IMR-90 (cell line): Measurements from ENCODE around the gene ZSCAN4. TPM values are rescaled to one million over a fixed set of nuclear protein-coding genes. Genes with fewer than 3 reads are reported as not detected.

Experiments
- ATAC-seq: fragments of 200-7000 bp; cut with Tn5 transposase; 2 replicates; pipeline ENCODE4 v1.9.1; 2020; ENCODE audit warnings: low read depth, mild to moderate bottlenecking, moderate library complexity
- BruUV-seq: library from RNA; stranded (reverse); fragments of 400-500 nt; replicated peaks from 2 replicates; lab custom pipeline; 2021; lab: Mats Ljungman, UMichigan
- CTCF ChIA-PET: fragments of 300-600 bp; formaldehyde crosslinking; extraction: SDS; loops from one replicate; lab custom pipeline; 2021; ENCODE audit warnings: antibody characterized with exemption; lab: Yijun Ruan, JAX
- POLR2A ChIA-PET: fragments of 300-600 bp; sonication (Branson Sonifier 250); formaldehyde crosslinking; loops from one replicate; lab custom pipeline; 2022; ENCODE audit warnings: antibody characterized with exemption; ENCODE audit not compliant: unreplicated experiment; lab: Charles Lee
- DNase-seq: peaks from one replicate; pipeline ENCODE4 v3.0.0; 2013
- H2AFZ ChIP-seq: replicated peaks from 2 replicates; pipeline ENCODE3; 2013; ENCODE audit warnings: low read length, mild to moderate bottlenecking; ENCODE audit not compliant: poor library complexity
- H2AK5ac ChIP-seq: 2 replicates; pipeline ENCODE4 v1.6.1; 2013; ENCODE audit warnings: low read depth, low read length, inconsistent platforms
- H2AK9ac ChIP-seq: replicated peaks from 2 replicates; pipeline ENCODE3; 2013; ENCODE audit warnings: mild to moderate bottlenecking, low read depth, low read length, moderate library complexity; ENCODE audit not compliant: poor library complexity
- H2BK120ac ChIP-seq: 2 replicates; pipeline ENCODE4 v1.6.1; 2013; ENCODE audit warnings: low read depth, low read length, inconsistent platforms
- H2BK15ac ChIP-seq: 3 replicates; pipeline ENCODE4 v1.6.1; 2013; ENCODE audit warnings: low read depth, low read length, inconsistent platforms
- H2BK20ac ChIP-seq: 2 replicates; pipeline ENCODE4 v1.6.1; 2013; ENCODE audit warnings: low read depth, mild to moderate bottlenecking, inconsistent platforms, low read length, moderate library complexity
- H2BK5ac ChIP-seq: 2 replicates; pipeline ENCODE4 v1.6.1; 2013; ENCODE audit warnings: mild to moderate bottlenecking, low read depth, low read length, inconsistent platforms; ENCODE audit not compliant: poor library complexity, severe bottlenecking
- H3K14ac ChIP-seq: replicated peaks from 2 replicates; pipeline ENCODE4 v1.6.1; 2013; ENCODE audit warnings: low read depth, low read length, inconsistent platforms
- H3K18ac ChIP-seq: 2 replicates; pipeline ENCODE4 v1.6.1; 2013; ENCODE audit warnings: low read depth, low read length, control low read depth
- H3K23ac ChIP-seq: 2 replicates; pipeline ENCODE4 v1.6.1; 2013; ENCODE audit warnings: low read depth, low read length, inconsistent platforms
- H3K27ac ChIP-seq: 2 replicates; pipeline ENCODE4 v1.5.1; 2013; ENCODE audit warnings: mild to moderate bottlenecking, control low read depth, low read length; ENCODE audit not compliant: insufficient read depth
- H3K27me3 ChIP-seq: 2 replicates; pipeline ENCODE4 v1.6.1; 2013; ENCODE audit warnings: low read length; ENCODE audit not compliant: control insufficient read depth, insufficient read depth
- H3K36me3 ChIP-seq: 2 replicates; pipeline ENCODE4 v1.6.1; 2013; ENCODE audit warnings: low read length, mixed read lengths; ENCODE audit not compliant: control insufficient read depth, insufficient read depth
- H3K4ac ChIP-seq: 2 replicates; pipeline ENCODE4 v1.6.1; 2013; ENCODE audit warnings: low read depth, low read length, inconsistent platforms
- H3K4me1 ChIP-seq: 2 replicates; pipeline ENCODE4 v1.6.1; 2013; ENCODE audit warnings: low read length, mixed read lengths; ENCODE audit not compliant: control insufficient read depth, insufficient read depth
- H3K4me2 ChIP-seq: 2 replicates; pipeline ENCODE4 v1.6.1; 2013; ENCODE audit warnings: low read depth, mild to moderate bottlenecking, control low read depth, low read length, moderate library complexity
- H3K4me3 ChIP-seq: 2 replicates; pipeline ENCODE4 v1.5.1; 2013; ENCODE audit warnings: low read depth, mild to moderate bottlenecking, control low read depth, low read length, moderate library complexity; ENCODE audit not compliant: insufficient read depth
- H3K56ac ChIP-seq: 2 replicates; pipeline ENCODE4 v1.6.1; 2013; ENCODE audit warnings: low read length, inconsistent platforms; ENCODE audit not compliant: insufficient read depth; ENCODE audit errors: extremely low read depth
- H3K79me1 ChIP-seq, 2 experiments: 2 replicates each; pipeline ENCODE4 v1.6.1; 2013; ENCODE audit warnings: low read length in 2 of 2, inconsistent platforms in 1 of 2, low read depth in 1 of 2
- H3K9ac ChIP-seq: 2 replicates; pipeline ENCODE4 v1.6.1; 2013; ENCODE audit warnings: low read depth, low read length, control low read depth
- H3K9me1 ChIP-seq: 2 replicates; pipeline ENCODE4 v1.6.1; 2013; ENCODE audit warnings: low read length, inconsistent platforms; ENCODE audit not compliant: insufficient read depth
- H3K9me3 ChIP-seq: 2 replicates; pipeline ENCODE4 v1.6.1; 2013; ENCODE audit warnings: low read length; ENCODE audit not compliant: control insufficient read depth, insufficient read depth
- H4K20me1 ChIP-seq: 2 replicates; pipeline ENCODE4 v1.6.1; 2013; ENCODE audit warnings: low read length, inconsistent platforms; ENCODE audit not compliant: insufficient read depth
- H4K5ac ChIP-seq: 2 replicates; pipeline ENCODE4 v1.6.1; 2013; ENCODE audit warnings: mild to moderate bottlenecking, low read depth, low read length, control low read depth
- H4K8ac ChIP-seq, 2 experiments: 2 replicates each; pipeline ENCODE4 v1.6.1; 2013; ENCODE audit warnings: low read depth in 2 of 2, low read length in 2 of 2, control low read depth in 1 of 2, inconsistent platforms in 1 of 2
- H4K91ac ChIP-seq: 2 replicates; pipeline ENCODE4 v1.6.1; 2013; ENCODE audit warnings: low read depth, low read length, inconsistent platforms; ENCODE audit not compliant: insufficient read depth
- BHLHE40 ChIP-seq: fragments of 150-350 bp; IDR thresholded peaks from 2 replicates; pipeline ENCODE4 v1.6.1; 2016; ENCODE audit warnings: mild to moderate bottlenecking, low read depth, low read length
- FOS ChIP-seq: fragments of 150-350 bp; IDR thresholded peaks from 2 replicates; pipeline ENCODE4 v1.6.1; 2016; ENCODE audit warnings: low read depth, low read length
- MAFK ChIP-seq: IDR thresholded peaks from 2 replicates; pipeline ENCODE4 v1.6.1; 2012; ENCODE audit warnings: low read depth, low read length, improper control_type of control experiment
- MAZ ChIP-seq: IDR thresholded peaks from 2 replicates; pipeline ENCODE4 v1.6.1; 2012; ENCODE audit warnings: low read depth, mild to moderate bottlenecking, low read length, improper control_type of control experiment, moderate library complexity, borderline replicate concordance
- MXI1 ChIP-seq: IDR thresholded peaks from 2 replicates; pipeline ENCODE4 v1.6.1; 2012; ENCODE audit warnings: low read depth, mild to moderate bottlenecking, low read length, moderate library complexity, borderline replicate concordance
- POLR2A ChIP-seq: IDR thresholded peaks from 2 replicates; pipeline ENCODE4 v1.6.1; 2012; ENCODE audit warnings: mild to moderate bottlenecking, low read depth, low read length
- RAD21 ChIP-seq: IDR thresholded peaks from 2 replicates; pipeline ENCODE4 v1.6.1; 2012; ENCODE audit warnings: low read length, improper control_type of control experiment
- RFX5 ChIP-seq: IDR thresholded peaks from 2 replicates; pipeline ENCODE4 v1.8.0; 2012; ENCODE audit warnings: low read depth, mild to moderate bottlenecking, low read length, moderate library complexity
- SMC3 ChIP-seq: fragments of 150-350 bp; IDR thresholded peaks from 2 replicates; pipeline ENCODE4 v1.6.1; 2016; ENCODE audit warnings: low read depth, mild to moderate bottlenecking, antibody characterized with exemption, low read length, moderate library complexity
- WGBS, 2 experiments: methylation state at CpG; one replicate each; pipeline versions ENCODE4 v1.1.5 to v1.1.7; 2013; ENCODE audit warnings: missing lambda C conversion rate in 2 of 2; ENCODE audit not compliant: insufficient read length in 1 of 2; ENCODE audit errors: extremely low coverage in 2 of 2; 5-methylcytosine and 5-hydroxymethylcytosine counted together
- dilution Hi-C: fragments of 300-500 bp; cut with HindIII; formaldehyde crosslinking; loops from one replicate; pipeline ENCODE4 v1.14.3; 2018; ENCODE audit warnings: low sequenced_read_pairs; ENCODE audit not compliant: unreplicated experiment
- in situ Hi-C: fragments of 300-500 bp; cut with MboI; formaldehyde crosslinking; loops from 3 replicates; pipeline ENCODE4 v1.14.3; 2019; ENCODE audit warnings: low sequenced_read_pairs, inconsistent platforms, mixed read lengths
- intact Hi-C: fragments of 100-400 bp; cut with micrococcal nuclease; formaldehyde crosslinking; loops from 2 replicates; pipeline ENCODE4 v1.10.0; 2022
- polyA plus RNA-seq, 3 experiments: library from polyadenylated mRNA; depleted of rRNA; stranded (reverse); fragments of >200 nt; gene quantifications; 2 replicates each; pipeline ENCODE4 v1.2.3, GENCODE V29; 2012; ENCODE audit warnings: low replicate concordance in 1 of 3
- total RNA-seq: library from RNA; depleted of rRNA; stranded (reverse); fragments of >200 nt; gene quantifications from 2 replicates; pipeline ENCODE4 v1.2.3, GENCODE V29; 2012
- TF ChIP-seq, protein P1 (sequence below): conservative IDR thresholded peaks from 2 replicates; pipeline ENCODE4 v1.5.1; 2012; ENCODE audit warnings: mild to moderate bottlenecking, low read depth, low read length, improper control_type of control experiment

ZSCAN4 gene
- total and polyA plus RNA-seq, 2 of the 4 experiments (the other 2 are of a cell fraction), result not detected

DNA sequence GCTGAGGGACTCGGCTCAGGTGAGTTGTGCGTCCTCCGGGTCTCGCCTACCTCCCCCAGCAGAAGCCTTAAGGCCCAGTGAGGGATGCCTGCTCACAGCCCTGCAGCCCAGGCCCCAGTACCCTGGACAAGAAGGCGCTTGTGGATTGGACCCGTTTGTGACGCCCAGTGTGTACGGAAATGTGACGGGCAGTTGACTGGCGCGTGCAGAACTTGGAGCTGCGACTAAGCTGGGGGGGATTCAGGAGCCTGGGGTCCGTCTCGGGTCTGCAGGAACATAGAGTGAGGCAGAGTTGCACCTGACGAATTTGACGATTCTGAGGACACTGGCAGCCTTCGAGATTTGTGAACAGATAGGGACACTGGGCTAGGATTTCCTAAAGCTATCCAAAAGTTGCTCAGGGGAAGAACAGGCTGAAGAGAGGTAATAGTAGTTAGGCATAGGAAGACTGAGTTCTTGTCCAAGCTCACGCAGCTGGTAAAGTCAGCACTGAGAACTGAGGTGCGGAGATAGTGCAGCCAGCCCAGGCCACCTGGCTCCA, 13.6 kb downstream of the ZSCAN4 start:
- H3K9me3 ChIP-seq, result peaks cover 41% of the 10 kb centered on the region
- dilution Hi-C loops, result no loop called here
- H3K4me3 ChIP-seq, result peak overlapping the region; percentile 60
- BruUV-seq, result no TSS peak
- CTCF ChIA-PET, result no interaction called here
- no peak for TF ChIP-seq RAD21
- no peak for TF ChIP-seq RFX5
- no peak for TF ChIP-seq POLR2A
- TF ChIP-seq MAZ, result no peak
- TF ChIP-seq MXI1, result no peak
- no peak for TF ChIP-seq BHLHE40
- no peak for TF ChIP-seq MAFK
- no peak for TF ChIP-seq FOS
- TF ChIP-seq, protein P1, sequence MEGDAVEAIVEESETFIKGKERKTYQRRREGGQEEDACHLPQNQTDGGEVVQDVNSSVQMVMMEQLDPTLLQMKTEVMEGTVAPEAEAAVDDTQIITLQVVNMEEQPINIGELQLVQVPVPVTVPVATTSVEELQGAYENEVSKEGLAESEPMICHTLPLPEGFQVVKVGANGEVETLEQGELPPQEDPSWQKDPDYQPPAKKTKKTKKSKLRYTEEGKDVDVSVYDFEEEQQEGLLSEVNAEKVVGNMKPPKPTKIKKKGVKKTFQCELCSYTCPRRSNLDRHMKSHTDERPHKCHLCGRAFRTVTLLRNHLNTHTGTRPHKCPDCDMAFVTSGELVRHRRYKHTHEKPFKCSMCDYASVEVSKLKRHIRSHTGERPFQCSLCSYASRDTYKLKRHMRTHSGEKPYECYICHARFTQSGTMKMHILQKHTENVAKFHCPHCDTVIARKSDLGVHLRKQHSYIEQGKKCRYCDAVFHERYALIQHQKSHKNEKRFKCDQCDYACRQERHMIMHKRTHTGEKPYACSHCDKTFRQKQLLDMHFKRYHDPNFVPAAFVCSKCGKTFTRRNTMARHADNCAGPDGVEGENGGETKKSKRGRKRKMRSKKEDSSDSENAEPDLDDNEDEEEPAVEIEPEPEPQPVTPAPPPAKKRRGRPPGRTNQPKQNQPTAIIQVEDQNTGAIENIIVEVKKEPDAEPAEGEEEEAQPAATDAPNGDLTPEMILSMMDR, result no peak
- TF ChIP-seq SMC3, result no peak
- peak overlapping the region; percentile 17; the same call in 1 of the 2 replicates for H4K91ac ChIP-seq
- no peak overlapping the region for H3K56ac ChIP-seq
- no peak overlapping the region for H2BK20ac ChIP-seq
- H2BK15ac ChIP-seq, result no peak overlapping the region
- H4K5ac ChIP-seq, result peak overlapping the region; percentile 18
- 2% methylated on average over 8 of the region's 19 CpGs; no CpG with 5 or more reads in 1 of the 2 experiments for WGBS, 2 experiments
- peaks cover 41 to 45% of the 10 kb centered on the region in 2 experiments for H3K79me1 ChIP-seq
- H3K4ac ChIP-seq, result peak overlapping the region; percentile 10; the same call in 1 of the 2 replicates
- intact Hi-C loops, result loop anchor here (5.0 kb wide), 1 partner anchor 50 kb away; the partner anchor contains the start of gene ZNF211
- H3K4me1 ChIP-seq, result peaks cover 3% of the 10 kb centered on the region
- peak overlapping the region; percentile 97 for H2AFZ ChIP-seq
- peak overlapping the region; percentile 4; the same call in 1 of the 2 replicates for H3K14ac ChIP-seq
- no peak overlapping the region for H3K18ac ChIP-seq
- H2BK120ac ChIP-seq, result no peak overlapping the region
- peak overlapping the region; percentile 10 for H3K9ac ChIP-seq
- peak overlapping the region; percentile 17; the same call in 1 of the 2 replicates for H3K27ac ChIP-seq
- peak overlapping the region; percentile 92 for H3K4me2 ChIP-seq
- in situ Hi-C loops, result no loop called here
- peak overlapping the region; percentile 23 to 78; a peak in 3 of 4 replicates for H4K8ac ChIP-seq
- DNase-seq, result no peak
- peak overlapping the region; percentile 92 for H2AK9ac ChIP-seq
- no peaks in the 10 kb centered on the region for H3K9me1 ChIP-seq
- POLR2A ChIA-PET, result no interaction called here
- H2AK5ac ChIP-seq, result peak overlapping the region; percentile 18; the same call in 1 of the 2 replicates
- no peaks in the 10 kb centered on the region for H4K20me1 ChIP-seq
- H3K36me3 ChIP-seq, result peaks cover 36% of the 10 kb centered on the region
- no peak; the same call in 1 of the 2 replicates for ATAC-seq
- no peak overlapping the region for H2BK5ac ChIP-seq
- no peaks in the 10 kb centered on the region for H3K27me3 ChIP-seq
- H3K23ac ChIP-seq, result 0 out of 2 replicates have a peak overlapping the region, but pooled peaks have one; percentile 2
